Stromal cell of bone marrow (primary cell): Measurements from ENCODE around the gene KIF25.

Experiments
- DNase-seq: peaks from one replicate; pipeline ENCODE4 v3.0.0-alpha.2; 2012; ENCODE audit warnings: low read depth

The KIF25 gene, protein sequence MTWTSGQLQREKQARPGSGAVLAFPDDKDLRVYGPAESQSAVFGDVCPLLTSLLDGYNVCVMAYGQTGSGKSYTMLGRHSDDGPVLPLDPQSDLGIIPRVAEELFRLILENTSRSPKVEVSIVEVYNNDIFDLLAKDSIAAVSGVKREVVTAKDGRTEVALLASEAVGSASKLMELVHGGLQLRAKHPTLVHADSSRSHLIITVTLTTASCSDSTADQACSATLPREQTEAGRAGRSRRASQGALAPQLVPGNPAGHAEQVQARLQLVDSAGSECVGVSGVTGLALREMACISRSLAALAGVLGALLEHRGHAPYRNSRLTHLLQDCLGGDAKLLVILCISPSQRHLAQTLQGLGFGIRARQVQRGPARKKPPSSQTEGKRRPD

DNA sequence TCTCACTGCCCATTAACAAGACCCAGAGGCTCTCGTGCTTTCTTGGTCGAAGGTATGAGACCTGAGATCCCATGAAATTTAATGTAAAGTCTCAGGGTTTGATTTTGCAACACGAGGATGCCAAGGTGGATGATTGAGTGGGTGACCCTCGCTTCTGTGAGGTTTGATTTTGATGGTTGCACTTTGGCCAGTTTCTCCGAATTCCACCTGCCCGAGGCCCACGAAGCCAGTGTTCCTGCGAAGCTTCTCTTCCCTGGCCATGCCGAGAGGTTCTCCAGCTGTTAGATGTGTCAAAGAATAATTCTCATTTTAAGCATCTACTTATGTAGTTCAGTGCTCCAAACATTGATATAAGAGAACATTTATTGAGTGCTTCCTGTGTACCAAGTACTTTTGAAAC lies at the start of gene KIF25:
Gene KIF25 (plus strand): TSS at position 30 of the 400 bp plus-strand sequence. CDS start 31,915 bp downstream, outside the sequence.
- no peak for DNase-seq

DNA sequence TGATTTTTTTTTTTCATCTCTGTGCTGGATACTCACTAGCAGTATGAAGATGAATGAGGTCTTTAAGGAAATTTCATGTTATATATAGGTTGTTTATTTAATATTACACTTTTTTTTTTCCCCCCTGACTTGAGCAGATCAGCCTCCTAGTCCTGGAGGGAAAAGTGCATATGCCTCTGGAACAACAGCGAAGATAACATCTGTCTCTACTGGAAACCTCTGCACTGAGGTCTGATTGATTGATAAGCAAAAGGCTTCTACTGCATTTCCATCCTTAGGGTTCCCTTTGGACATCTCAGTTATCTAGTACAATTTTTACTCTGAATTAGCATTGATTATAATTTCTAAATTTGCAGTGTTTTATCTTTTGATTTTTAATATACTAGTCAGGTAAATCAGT lies 49.8 kb upstream of the KIF25 start:
- DNase-seq, result no peak

DNA sequence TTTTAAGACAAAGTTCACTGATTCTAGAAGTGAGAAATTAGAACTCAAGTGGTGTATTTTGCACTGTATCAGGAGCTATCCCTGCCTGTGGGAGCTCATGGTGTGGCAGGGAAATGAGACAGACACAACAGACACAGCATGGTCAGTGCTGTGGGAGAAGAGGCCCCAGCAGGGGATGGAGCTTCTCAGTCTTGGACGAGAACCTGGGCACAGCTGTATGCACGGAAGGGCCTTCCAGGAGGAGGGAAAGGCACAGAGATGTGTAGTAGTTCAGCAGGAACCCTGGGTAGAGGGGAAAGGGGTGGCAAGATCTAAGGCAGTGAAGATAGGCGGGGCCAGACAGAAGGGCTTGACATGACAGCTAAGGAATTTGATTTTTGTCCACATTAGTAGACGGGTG lies 48.8 kb upstream of the KIF25 start:
- no peak for DNase-seq

DNA sequence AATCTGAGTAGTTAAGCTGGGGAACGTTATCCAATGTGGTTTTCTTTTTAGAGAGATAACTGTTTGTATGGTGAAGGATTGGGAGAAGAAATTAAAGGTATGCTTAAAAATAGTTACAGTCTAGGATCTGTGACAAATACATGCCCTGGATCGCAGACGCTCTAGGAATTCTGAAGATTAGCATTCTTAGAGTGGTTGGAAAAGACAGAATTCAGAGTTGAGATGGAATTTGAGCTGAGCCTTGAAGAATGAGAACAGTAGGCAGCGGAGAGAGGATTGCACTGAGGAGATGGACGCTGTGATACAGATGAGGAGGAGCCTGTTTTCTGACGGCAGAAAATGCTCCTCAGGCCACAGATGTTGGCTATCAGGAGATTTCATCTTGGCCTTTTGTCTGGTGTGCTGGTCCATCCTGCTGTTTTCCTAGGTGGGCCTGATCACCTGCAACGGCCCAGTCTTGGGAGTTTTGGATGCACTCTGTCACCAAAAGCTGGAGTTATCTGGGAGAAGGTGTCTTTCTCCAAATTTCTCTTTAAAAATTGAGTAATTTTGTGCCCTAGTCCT lies 48.3 kb upstream of the KIF25 start:
- no peak for DNase-seq

DNA sequence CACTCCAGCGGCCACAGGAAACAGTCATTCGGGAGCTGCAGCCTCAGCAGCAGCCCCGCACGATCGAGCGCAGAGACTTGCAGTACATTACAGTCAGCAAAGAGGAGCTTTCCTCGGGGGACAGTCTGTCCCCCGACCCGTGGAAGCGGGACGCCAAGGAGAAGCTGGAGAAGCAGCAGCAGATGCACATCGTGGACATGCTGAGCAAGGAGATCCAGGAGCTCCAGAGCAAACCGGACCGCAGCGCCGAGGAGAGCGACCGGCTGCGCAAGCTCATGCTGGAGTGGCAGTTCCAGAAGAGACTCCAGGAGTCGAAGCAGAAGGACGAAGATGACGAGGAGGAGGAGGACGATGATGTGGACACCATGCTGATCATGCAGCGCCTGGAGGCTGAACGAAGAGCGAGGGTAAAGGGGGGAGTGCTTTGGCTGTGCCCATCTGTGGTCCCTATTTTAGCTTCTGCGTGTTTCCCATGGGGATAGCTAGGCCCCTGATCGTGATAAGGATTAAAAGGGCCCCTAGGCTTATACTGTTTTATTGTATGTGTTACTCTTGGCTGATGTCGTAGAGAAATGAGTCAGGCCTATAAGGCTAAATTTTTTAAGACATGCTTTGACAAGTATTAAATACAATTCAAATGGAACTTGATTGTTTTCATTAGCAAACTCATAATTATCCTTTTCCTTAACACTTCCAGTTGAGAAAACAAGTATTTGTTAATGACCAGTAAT lies 45.5 kb upstream of the KIF25 start:
- no peak for DNase-seq

DNA sequence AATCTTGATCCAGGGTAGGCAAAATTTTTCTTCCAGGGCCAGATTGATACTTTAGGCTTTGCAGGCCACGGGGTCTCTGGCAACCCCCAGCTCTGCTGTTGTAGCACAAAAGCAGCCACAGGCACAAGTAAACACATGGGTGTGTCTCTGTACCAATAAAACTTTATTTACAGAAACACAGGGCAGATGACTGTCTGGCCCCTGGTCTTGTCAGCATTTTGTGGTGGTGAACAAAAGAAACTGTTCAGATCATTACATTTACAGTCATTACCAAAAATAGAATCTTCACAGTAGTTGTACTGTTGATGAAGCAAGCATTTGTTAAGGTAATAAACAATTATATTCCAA lies 45.0 kb upstream of the KIF25 start:
- DNase-seq, result no peak

DNA sequence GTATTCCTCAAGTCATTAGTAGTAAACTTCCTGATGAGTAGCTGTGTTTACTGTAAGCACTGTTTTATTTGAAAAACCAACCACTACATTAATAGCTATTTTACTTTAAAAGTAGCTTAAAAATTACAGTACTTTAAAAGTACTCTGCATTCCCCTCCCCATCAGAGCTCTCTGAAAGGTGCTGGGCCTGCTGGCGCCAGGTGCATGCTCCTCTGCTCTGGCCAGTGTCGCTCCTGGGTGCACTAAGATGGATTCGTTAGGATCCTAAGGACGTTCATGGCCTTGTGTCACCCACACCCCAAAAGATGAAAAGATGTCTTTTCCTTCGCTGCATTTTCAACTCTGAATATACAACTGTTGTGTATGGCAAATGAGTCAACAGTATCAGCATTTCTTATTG lies 43.9 kb upstream of the KIF25 start:
- no peak for DNase-seq

DNA sequence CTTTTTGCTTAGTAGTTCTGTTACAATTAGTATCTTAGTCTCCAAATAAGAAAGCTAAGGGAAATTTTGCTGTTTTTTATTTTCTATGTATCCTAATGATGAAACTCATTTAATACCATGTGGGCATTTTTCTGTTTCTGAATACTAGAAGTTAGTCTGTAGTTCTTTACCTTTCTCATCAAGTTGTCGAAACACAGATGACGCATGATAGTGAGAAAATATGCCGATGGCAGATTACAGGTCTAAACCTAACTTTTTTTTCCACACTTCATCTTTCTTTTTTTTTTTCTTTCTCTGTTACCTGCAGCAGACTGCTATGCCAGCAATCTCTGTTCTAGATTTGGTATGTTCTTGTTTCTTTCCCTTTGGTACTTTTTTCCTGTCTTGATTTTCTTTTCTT lies 43.3 kb upstream of the KIF25 start:
- no peak for DNase-seq

DNA sequence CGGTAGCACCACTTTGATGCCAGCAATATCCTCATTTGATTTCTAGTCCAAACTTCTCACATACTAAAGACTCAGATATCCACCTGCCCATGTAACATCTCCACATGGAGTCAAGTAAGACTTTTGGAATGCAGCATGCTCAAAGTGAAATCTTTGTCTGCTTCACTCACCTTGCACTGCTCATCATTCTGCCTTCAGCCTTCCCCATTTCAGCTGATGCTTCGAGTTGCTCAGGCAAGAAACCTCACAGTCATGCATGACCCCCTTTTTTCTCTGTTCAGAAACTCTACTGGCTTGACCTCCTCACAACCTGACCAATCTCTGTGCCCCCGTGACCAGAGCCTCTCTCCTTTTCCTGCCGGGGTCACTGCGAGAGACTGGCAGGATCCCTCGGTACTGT lies 41.0 kb upstream of the KIF25 start:
- DNase-seq, result no peak

DNA sequence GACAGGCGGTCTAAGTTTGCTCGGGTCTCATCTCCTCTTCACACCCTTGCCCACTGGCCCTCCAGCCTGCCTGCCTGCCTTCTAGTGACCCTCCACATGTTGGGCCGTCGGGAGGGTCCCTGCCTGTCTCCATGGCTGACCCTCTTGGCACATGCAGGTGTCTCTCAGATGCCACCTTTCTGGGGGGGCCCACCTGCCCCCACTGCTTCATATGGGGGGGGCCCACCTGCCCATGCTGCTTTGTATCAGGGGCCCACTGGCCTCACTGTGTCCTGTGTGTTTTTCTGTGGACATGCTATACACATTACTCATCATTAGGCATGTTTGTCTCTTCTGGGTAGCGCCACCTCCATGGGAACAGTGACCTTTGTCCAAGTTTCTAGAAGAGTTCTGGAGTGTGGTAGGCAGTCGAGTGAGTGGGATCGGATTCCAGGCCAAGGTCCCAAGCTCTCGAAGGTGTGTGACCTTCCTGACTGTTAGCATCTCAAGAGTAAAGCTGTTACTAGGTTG lies 40.4 kb upstream of the KIF25 start:
- no peak for DNase-seq

DNA sequence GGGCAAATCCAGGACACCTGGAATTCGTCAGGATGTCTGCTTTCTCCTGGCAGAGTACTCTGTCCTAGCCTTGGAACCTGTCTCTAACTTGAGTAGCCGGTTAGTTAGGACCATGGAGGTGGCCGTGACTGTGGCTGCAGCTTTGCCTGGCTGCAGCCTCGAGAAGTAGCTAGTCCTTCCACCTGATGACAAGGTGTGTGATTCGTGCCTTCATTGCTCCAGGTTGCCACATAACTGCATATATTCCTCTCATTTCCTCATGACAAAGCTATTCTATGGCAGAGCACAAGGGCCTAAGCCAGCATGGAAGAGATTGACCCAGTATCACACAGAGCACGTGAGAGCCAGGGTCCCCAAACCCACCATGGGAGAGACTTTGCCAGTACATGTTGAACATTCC lies 39.8 kb upstream of the KIF25 start:
- no peak for DNase-seq

DNA sequence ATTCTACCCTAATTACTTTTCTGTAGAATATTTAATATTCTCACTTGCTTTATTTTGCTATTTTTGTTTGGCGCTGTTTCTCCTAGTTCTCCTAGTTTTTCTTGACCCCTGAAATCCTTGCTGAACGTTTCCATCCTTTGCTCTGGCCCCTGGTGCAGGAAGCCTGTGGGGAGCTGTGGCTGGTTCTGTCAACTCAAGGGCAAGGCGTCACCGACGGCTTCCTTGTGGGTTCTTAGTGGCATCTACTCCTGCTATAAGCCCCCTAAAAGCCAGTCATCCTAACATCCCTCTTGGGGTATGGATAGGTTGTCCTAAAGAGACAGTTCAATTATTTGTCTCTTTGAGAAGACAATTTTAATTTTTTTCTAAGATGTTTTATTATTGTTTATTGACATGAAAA lies 36.9 kb upstream of the KIF25 start:
- no peak for DNase-seq

DNA sequence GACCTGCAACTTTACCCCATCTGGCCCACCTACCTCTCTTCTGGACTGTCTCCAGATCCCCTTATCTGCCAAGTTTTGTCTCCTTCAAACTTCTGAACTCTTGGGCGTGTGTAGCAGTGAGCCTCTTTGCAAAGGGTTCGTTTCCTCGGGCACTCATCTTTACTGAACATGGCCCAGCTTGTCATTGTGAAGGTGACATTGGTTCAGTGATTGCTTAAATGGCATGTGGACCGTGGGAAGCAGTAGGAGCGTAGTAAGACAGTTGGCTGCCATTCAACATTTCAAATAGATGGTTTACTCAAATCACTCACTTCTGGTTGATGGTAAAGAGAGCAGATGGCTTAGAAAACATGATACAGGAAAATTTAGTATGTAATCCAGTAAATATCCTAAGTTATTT lies 34.8 kb upstream of the KIF25 start:
- DNase-seq, result no peak

DNA sequence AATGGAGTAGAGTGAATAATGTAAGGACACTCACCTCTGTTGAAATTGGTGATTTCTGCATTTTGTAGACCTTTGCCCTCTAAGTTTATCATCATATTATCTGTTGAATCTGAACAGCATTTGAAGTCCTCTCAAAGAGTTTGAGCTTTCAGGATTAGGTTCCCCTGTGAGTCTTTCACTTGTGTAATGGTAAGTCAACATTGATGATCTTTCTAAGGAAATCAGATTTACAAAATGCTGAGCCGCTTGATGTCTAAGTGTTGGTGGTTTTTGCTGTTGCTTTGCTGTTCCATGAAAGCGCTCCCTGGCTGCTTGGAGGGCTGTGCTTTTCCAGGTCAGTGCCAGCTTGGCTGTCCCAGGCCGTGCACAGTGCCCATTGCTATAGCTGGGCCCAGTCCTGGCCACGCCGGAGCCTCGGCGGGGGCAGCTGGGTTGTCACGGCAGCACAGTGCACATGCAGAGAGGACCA lies 33.8 kb upstream of the KIF25 start:
- DNase-seq, result no peak

DNA sequence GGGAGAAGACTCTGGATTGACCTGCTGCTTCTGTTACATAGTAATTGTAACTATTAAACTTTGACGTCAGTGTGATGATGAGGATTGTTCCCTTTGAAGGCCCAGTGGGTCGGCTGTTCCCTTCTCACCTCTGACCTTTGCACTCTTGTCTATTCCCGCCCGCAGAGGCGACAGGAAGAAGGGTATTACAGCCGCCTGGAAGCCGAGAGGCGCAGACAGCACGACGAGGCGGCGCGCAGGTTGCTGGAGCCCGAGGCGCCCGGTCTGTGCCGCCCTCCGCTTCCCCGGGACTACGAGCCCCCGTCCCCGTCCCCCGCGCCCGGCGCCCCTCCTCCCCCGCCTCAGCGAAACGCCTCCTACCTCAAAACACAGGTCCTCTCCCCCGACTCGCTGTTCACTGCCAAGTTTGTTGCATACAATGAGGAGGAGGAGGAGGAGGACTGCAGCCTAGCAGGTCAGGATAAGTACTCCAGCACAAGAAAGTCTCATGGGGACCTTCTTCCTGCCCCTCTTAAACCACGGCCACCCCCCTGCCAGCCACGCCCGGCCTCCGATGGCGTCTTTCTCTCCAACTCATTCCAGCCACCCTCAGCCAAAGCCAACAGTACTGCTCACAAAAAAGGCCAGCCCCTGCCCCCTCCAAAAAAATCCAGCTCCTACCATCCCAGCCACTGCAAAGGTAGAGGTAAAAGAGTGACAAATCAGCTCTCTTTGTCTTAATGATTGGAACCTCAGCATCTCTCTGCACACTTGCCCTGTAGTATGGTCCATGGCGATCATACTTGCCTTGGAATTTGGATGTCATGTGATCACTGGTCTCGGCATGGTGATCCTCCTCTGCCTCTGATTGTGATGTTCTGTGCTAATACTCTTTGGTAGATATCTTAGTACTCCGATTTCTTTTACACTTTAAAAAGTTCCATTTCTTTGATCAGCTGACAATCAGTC lies 31.6 kb upstream of the KIF25 start:
- DNase-seq, result no peak

DNA sequence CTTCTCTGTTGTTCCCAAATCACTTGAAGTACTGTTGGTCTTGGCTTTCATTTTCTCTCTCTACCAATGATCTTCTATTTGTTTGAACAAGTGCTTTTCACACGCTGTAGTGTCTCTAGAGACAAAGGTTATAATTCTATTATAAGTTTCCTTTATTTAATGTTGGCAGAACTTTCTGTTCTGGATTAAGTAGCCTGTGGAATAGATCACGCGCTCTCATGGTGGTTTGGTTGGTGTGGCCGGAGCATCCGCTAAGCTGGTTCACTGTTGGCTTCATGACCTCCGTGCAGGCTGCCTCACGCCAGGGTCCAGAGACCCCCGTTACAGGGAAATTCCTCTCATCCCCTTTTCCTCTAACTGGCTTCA lies 30.9 kb upstream of the KIF25 start:
- no peak for DNase-seq

DNA sequence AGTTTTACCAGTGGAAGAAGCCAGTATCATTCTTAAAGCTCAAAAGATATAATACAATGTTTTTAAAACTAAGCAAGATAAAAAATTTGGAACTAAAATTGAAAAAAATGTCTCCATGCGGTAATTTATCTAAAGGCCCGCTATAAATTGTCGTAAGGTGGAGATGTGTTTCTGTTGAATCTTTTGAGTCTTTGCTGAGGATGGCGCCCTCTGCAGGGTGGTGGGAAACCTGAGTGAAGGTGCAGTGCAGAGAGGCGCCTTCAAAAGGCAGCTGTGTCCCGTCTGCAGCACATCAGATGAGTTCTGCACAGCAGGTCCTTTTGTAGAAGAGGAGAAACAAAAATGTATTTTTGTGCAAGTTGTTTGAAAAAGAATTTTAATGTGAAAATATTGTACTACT lies 29.4 kb upstream of the KIF25 start:
- no peak for DNase-seq

DNA sequence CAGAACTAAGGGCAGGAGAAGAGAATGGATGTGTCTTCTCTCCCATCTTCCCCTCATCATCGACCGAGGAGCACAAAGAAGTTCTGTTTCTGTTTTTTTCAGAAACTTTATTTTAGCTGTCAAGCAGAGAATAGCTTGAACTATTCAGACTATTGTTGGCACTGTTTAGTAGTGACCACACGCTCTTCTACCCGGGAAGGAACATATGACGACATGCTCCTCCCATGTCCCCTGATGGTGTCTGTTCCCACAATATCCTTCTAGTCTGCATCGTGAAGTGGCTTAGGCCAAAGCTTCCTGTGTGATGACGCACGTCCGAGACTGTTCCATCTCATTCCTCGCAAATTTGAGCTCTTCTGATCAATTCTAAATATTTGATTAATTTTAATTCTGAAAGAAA lies 27.2 kb upstream of the KIF25 start:
- DNase-seq, result no peak

DNA sequence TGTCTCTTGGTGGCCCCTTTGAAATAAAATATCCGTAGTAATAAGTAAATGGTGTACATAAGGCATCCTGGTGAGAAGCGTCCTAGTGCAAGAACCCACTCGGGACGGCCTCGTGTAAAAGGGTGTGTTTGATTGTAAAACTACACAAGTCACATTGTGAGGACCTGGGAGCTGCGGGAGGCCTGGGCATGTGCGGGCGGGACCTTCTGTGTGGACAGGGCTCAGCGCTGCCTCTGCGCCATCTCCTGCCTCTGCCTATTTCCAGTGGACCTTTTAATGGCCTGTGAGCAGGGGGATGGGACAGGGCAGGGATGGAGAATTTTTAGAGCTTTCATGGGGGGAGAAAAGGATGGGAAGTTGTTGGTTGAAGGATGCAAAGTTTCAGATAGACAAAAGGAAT lies 25.3 kb upstream of the KIF25 start:
- no peak for DNase-seq

DNA sequence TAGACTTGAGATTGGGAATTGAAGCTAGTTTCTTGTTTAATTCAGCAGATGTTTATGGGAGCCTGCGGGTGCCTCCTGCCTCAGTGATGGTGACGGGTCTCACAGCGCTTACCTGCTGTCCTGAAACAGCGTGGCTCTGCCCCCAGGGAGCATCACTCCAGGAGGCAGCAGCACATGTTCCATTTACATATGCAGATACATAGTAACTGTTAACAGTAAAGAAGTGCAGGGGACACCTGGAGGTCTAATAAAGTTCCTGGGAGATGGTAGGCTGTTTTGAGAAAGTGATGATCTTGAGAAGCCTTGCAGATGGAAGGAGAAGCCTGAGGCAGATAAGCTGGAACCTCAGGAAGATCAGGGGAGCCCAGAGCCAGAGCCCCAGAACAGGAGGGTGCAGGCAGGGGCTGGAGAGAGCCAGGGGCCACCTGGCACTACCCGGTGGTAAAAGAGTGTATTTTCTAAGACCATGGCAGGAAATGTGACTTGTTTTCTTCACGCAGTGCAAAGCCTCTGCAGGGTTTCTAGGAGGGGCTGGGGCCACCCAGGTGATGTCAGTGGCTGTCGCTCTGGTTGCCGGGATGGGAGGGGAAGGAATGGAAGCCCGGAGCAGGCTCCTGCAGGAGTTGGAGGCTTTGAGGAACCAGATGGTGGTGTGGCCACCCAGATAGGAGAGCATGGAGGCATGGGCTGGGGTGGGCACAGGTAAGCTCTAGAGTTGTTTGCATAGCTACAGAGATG lies 24.2 kb upstream of the KIF25 start:
- DNase-seq, result no peak

DNA sequence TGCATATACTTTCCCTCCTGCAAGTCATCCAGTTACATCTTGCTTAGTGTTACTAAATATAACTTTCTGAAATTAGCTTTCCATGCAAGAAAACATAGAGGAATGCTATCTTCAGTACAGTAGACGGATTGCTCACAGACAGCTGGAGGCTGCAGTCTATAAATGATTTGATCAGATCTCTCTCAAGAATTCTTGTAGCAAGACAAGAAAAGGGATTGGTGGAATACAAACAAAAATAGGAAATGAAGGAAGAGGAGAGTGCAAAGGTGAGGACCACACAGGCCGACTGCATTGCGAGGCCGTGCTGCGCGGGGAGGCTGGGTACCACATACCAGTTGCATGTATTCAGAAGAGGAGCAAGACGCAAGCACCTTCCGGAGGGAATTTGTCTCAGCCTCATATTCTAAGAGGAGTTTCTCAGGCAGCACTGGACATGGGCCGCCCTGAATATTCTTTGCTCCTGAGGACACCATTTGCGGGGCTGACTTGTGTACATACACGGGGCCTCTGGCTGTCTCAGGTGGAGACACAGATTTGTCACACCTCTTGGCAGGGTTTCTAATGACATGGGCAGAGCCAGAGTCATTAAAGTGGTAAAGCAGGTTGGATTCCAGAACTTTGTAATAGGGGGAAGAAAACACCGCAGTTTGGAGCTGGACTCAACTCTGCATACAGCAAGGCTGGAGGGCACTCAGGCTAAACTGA lies 22.7 kb upstream of the KIF25 start:
- DNase-seq, result no peak
